GM23338 (cell line): ENCODE measurements around the gene EPHA4.

Experiments used
- EZH2 ChIP-seq: fragments of 200-600 bp; sonication (generic); IDR thresholded peaks from one replicate; pipeline ENCODE4 v1.8.0; 2017; ENCODE audit warnings: antibody characterized with exemption, mild to moderate bottlenecking, low read depth; ENCODE audit not compliant: unreplicated experiment
- NANOG ChIP-seq: IDR thresholded peaks from 2 replicates; pipeline ENCODE4 v1.6.1; 2016; ENCODE audit warnings: antibody characterized with exemption, borderline replicate concordance
- ZNF114 ChIP-seq: fragments of 250-450 bp; sonication (Bioruptor Pico); IDR thresholded peaks from 2 replicates; pipeline ENCODE4 v1.5.0; 2020; ENCODE audit warnings: mild to moderate bottlenecking, moderate library complexity
- TF ChIP-seq, protein P1 (sequence below), 2 experiments: fragments of 200-600 bp in 1 of 2; sonication (generic) in 1 of 2; conservative IDR thresholded peaks; 2 replicates each; pipeline versions ENCODE4 v1.5.1 to v1.6.1; 2016 to 2017; ENCODE audit warnings: antibody characterized with exemption in 2 of 2, low read depth in 2 of 2, mild to moderate bottlenecking in 2 of 2, moderate library complexity in 1 of 2
- TF ChIP-seq, protein P2 (sequence below): IDR thresholded peaks from one replicate; pipeline ENCODE4 v1.6.1; 2018; ENCODE audit warnings: antibody characterized with exemption; ENCODE audit not compliant: unreplicated experiment

DNA sequence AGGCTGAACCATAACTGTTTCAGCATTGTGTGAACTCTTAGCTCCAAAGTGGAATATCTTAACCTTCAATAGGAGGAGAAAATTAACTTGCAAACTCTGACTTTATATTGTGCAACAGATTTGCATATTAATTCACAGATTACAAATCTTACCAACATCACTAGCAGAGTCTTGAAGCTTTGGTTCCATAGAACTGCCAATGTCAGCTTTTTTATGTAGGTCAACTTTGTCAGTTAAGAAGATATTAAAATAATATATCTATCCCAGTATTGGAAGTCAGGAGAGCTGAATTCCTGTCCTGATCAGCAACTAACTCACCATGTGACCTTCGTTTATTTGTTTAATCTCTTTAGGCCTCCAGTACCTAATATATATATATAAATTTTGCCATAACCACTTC, 121.8 kb downstream of the EPHA4 start:
- TF ChIP-seq ZNF114 = no peak
- TF ChIP-seq NANOG = no peak
- no peak for TF ChIP-seq EZH2
- TF ChIP-seq, protein P1, sequence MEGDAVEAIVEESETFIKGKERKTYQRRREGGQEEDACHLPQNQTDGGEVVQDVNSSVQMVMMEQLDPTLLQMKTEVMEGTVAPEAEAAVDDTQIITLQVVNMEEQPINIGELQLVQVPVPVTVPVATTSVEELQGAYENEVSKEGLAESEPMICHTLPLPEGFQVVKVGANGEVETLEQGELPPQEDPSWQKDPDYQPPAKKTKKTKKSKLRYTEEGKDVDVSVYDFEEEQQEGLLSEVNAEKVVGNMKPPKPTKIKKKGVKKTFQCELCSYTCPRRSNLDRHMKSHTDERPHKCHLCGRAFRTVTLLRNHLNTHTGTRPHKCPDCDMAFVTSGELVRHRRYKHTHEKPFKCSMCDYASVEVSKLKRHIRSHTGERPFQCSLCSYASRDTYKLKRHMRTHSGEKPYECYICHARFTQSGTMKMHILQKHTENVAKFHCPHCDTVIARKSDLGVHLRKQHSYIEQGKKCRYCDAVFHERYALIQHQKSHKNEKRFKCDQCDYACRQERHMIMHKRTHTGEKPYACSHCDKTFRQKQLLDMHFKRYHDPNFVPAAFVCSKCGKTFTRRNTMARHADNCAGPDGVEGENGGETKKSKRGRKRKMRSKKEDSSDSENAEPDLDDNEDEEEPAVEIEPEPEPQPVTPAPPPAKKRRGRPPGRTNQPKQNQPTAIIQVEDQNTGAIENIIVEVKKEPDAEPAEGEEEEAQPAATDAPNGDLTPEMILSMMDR (conservative IDR thresholded peaks at IDR 0.05; ENCODE audit: low read depth in 2 of 2) = no peak
- TF ChIP-seq, protein P2, sequence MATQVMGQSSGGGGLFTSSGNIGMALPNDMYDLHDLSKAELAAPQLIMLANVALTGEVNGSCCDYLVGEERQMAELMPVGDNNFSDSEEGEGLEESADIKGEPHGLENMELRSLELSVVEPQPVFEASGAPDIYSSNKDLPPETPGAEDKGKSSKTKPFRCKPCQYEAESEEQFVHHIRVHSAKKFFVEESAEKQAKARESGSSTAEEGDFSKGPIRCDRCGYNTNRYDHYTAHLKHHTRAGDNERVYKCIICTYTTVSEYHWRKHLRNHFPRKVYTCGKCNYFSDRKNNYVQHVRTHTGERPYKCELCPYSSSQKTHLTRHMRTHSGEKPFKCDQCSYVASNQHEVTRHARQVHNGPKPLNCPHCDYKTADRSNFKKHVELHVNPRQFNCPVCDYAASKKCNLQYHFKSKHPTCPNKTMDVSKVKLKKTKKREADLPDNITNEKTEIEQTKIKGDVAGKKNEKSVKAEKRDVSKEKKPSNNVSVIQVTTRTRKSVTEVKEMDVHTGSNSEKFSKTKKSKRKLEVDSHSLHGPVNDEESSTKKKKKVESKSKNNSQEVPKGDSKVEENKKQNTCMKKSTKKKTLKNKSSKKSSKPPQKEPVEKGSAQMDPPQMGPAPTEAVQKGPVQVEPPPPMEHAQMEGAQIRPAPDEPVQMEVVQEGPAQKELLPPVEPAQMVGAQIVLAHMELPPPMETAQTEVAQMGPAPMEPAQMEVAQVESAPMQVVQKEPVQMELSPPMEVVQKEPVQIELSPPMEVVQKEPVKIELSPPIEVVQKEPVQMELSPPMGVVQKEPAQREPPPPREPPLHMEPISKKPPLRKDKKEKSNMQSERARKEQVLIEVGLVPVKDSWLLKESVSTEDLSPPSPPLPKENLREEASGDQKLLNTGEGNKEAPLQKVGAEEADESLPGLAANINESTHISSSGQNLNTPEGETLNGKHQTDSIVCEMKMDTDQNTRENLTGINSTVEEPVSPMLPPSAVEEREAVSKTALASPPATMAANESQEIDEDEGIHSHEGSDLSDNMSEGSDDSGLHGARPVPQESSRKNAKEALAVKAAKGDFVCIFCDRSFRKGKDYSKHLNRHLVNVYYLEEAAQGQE = no peak
